ENCODE data around the gene BNIPL.

The BNIPL gene, protein sequence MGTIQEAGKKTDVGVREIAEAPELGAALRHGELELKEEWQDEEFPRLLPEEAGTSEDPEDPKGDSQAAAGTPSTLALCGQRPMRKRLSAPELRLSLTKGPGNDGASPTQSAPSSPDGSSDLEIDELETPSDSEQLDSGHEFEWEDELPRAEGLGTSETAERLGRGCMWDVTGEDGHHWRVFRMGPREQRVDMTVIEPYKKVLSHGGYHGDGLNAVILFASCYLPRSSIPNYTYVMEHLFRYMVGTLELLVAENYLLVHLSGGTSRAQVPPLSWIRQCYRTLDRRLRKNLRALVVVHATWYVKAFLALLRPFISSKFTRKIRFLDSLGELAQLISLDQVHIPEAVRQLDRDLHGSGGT

DNA sequence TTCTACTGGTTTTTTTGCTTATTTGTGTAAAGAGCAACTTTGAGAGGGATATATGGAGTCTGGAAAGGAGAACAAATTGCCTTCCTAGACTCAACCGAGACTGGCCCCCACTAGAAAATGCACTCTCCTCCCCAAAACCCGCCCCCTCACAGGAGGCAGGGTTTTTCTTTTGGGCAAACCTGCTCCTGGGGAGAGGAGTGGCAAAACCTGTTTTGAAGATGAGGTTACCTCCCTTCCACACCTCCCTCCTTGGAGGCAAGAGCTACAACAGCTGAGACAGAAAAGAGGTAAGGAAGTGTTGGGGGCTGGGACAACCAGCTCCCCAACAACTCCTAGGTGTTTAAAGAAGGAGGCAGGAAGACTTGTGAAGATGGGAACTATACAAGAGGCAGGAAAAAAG, at the start of gene BNIPL:
BNIPL (plus strand) TSS at position 231 of the 400 bp plus-strand sequence; CDS start at position 371, 140 bp downstream.
- no peak for DNase-seq

DNA sequence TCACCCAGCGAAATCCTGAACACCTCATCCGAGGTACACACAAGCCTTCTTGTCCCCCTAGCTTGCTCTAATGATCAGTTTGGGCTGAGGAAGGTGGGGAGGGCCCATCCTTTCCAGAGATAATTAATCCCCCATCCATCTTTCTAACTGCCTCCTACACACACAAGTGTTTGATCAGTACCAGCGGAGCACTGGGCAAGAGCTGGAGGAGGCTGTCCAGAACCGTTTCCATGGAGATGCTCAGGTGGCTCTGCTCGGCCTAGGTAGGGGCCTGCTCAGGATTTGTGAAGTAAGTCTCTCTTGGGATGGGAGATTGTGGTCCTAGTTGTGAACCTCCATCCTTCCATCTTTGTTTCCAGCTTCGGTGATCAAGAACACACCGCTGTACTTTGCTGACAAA, 48.5 kb upstream of the BNIPL start:
- no peak for DNase-seq

DNA sequence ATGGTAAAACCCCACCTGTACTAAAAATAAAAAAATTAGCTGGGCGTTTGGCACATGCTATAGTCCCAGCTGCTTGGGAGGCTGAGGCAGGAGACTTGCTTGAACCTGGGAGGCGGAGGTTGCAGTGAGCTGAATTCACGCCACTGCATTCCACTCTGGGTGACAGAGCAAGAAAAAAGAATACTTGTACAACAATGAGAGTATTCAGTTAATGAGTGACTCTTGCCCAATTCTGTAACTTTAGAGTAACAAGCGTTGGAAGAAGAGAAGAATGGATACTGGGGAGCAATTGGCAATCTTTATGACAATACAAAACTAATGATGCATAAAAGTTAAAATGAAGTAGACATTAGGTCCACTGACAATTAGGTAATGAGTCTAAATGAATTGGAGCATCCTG, 43.8 kb upstream of the BNIPL start:
- no peak for DNase-seq

DNA sequence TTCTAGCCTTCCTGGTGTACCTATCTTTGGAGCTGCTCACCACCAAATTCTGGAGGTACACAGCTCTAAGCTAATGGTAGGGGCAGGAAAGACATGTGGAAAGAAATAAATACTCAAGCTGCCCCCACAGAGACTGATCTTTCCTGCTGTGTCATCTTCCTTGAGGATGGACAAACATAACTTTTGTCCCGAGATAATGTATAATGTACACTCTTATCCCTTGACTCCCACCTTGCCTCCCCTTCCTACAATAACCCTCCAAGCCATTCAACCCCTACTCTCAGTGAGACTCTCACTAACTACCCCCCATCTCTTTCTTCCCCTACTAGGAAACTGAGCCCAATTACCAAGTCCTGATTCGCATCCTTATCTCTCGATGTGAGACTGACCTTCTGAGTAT, 42.1 kb upstream of the BNIPL start:
- DNase-seq = no peak

DNA sequence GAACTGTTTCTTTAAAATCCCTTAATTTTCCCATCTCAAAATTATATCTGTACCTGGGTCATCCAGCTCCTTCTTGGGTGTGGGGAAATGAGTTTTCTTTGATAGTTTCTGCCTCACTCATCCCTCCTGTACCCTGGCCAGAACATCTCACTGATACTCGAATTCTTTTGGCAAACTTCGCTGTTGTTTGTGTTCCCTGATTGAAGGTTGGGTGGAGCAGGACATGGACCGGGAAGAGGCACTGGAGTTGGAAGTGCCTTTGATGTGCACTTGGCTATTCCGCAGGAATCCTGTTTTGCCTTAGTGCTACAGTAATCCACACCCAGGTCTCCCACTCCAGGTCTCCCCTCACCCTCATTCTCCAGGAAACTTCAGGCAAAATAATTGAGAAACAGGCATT, 40.9 kb upstream of the BNIPL start:
- no peak for DNase-seq

DNA sequence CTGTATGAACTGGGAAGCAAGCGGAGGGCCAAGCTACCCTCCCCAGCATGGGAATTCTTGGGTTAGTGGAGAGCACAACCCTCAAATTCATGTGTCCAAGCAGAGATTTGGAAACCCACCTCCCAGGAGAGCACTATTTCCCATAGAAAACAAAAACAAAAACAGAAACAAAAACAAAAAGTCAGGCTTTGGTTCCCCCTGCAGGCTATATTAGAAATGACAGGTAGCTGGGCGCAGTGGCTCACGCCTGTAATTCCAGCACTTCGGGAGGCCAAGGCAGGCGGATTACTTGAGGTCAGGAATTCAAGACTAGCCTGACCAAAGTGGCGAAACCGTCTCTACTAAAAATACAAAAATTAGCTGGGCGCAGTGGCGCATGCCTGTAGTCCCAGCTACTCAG, 40.5 kb upstream of the BNIPL start:
- no peak for DNase-seq

DNA sequence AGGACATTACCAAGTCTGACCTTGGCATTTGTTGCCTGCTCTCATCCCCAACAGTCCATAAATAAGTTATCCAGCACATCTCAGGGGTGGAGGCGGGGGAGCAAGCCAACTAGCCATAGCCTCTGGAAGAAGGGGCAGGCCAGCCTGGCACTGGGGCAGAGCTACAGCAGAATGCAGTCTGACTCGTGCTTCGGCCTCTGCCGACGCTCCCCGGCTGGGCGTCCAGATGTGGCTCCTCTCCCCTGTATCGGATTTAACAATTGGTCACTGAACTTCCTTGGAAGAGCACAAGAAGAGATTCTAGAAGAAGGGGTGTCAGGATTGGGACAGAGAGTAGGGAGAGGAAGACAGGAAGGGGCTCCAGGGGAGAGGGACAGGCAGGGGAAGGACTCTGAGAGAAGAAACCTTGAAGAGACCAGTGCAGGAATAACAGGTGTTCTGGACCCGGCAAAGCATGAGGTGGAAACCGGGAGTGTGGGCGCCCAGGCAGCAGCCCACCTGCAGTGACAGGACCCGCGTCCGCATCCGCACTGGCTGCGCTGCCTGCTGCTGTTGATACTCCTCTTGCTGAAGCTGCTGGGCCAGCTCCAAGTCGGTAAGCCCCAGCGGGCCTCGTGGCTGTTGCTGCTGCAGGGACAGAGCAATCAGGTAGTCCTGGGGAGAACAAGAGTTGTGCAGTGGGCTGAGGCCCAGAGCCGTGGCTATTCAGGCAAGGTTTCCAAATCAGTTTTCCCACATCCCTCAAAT, 39.1 kb upstream of the BNIPL start:
- DNase-seq = no peak

DNA sequence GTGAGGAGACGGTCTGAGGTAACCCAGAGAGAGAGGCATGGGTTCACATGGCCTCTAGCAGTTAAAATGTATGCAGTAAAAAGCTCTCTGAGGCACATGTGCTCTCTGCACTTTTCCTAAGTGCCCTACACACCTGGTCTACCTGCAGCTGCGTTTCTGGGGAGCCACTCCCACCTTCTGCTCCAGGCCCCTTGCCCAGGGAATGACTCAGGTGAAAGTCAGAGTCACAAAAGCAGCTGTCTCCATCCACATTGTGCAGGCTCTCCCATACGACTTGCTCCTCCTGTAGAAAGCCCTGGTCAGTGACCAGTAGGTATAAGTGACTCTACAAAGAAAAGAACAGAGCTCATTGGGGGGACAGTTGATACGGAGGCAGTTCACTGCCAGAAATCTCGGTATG, 38.4 kb upstream of the BNIPL start:
- DNase-seq = peak; percentile 15

DNA sequence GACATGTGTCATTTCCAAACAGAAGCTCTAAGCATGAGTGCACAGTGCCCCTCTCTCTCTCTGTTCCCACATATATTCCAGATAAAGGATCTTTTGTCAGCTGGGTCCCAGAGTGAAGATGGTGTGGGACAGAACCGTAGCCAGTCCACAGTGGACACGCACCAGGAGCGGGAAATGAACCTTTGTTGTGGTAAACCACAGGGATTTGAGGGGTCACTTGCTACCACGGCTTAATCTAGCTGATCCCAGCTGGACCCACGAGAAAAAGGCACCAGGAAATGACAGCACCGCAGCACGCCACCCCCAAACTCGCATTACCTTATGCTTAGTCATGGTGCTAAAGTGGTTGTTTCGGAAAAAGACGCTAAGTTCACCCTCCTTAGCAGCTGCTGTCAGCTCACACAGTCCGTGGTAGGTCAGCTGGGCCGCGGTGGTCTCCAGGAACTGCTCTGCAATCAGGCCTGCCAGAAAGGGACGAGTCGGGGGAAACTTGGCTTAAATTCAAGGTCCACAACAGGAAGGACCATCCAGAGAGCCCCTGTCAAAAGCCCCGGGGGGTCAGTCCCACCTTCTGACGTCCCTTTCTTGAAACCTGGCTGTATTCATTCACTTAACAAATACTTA, 37.2 kb upstream of the BNIPL start:
- no peak for DNase-seq

DNA sequence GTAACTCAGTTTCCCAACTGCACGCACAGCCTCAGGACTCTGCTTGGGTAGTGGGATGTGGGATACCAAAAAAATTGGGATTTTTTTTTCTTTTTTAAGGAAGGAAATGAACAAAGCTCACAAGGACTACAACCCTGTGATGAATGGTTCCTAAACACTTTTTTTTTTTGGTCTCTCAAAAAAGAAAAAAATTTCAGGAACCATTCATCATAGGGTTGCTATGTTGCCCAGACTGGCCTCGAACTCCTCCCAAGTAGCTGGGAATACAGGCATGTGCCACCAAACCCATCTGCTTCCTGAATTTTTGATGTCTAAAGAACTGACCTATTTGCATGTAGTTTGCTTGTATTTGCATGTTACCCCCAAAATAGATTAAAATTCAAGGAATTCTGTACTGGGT, 36.5 kb upstream of the BNIPL start:
- DNase-seq = no peak

DNA sequence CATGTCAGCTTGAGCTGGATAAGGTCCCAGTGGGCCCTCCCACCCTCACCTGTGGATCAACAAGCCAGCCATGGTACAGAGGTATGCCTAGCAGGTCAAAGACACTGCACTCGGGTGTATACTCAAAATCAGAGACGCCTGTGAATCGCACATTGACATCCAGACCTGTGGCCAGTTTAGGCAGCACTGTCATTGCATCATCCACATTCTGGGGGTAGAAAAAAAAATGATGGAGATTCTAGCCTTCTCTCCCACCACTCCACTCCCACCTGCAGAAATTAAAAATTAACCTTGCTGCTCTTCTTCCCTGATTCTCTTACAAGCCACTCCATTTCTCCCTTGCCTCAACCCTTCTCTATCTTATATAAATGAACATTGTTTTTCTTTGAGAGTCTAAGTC, 36.0 kb upstream of the BNIPL start:
- no peak for DNase-seq

DNA sequence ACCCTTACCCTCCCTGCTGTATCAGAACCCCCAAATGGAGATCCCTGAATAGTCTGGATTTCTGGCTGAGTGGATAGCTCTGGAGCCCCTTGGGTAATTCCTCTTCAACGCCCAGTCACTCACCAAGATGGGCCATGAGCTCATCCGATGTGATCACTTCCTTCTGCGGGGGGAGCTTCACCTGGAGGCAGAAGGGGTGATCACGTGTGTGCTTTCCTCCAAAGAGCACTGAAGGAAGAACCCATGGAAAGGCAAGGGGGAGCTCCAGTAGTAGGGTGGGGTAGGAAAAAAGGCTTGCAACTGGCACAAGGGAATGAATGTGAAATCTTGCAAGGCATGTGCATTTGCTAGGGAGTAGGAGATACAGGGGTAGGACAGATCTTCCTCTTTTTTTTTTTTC, 34.8 kb upstream of the BNIPL start:
- no peak for DNase-seq

DNA sequence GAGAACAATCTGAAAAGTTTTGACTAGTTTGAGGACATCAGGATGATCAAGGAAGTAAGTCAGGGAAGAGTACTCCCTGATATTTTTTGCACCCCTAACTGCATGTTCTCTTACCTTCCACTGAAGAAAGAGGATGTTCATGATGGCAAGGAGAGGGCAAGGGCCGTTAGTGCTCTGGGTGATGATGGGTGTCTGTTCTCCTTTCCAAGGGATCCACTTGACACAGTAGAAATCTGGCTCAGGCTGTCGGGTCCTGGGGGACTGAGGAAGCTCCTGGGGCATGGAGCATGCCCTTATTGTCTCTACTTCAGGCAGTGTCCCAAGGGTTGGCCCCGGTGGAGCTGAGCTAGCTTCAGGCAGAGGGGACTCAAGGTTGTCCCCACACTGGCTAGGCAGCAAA, 34.3 kb upstream of the BNIPL start:
- DNase-seq = no peak

DNA sequence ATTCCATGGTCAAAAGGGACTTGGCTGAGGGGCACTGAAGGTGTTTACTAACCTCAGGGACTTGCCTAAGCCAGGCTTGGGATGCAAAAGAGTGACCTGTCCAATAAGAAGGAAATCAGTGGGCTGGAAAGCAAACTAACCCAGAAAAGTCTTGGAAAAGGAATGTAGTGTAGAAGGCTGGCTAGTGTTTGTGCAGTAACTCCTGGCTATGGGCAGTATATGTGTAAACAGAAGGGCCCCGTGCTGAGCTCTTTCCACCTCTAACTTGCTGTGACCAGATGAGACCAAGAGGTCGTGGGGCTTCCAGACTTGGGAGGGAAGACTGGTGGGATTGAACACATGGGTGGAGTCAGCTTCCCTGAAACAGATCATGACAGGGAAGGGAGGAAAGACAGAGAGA, 33.8 kb upstream of the BNIPL start:
- no peak for DNase-seq

DNA sequence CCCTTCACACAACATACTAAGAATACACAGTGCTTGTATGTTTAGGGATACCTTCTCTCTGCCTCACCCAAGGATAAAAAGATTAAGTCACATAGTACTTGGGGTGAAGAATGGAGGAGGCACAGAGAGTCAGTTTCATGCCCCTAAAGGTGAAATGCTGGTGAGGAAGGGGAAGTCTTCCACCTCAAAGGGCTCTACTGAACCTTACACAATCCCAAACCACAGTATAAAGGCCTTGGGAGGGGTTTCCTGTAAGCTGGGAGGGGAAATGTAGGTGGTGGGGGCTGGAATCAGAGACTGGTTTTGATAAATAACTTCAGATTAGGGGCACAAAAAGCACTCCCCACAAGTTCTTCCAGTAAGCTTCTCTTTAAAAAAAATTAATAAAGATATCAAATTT, 33.2 kb upstream of the BNIPL start:
- no peak for DNase-seq

DNA sequence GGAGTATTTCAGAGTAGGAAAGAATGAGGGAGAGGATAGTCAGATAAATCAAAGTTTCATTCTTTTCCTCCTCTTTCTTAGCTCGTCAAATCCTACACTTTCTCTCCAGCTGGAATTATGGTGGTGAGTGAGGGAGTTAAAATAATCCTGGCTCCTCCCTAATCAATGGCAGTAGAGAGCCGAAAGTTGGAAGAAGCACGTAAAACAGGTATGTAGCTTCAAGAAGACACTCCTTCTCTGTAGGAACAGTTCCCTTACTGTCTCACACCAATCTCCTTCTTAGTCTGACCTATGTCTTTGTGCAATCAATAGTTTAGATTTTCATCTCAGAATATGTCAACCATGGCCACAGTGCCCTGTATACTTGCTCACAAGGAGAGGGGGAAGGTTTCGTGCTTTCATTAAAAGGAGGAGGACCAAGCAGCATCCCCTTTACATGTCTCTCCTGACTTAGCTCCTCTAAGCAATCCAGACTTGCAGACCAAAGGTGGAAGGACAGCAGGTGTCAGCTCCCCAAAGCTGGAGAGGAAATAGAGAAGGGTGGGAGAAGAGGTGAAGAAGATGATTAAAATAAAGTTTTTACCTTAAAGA, 30.6 kb upstream of the BNIPL start:
- no peak for DNase-seq

DNA sequence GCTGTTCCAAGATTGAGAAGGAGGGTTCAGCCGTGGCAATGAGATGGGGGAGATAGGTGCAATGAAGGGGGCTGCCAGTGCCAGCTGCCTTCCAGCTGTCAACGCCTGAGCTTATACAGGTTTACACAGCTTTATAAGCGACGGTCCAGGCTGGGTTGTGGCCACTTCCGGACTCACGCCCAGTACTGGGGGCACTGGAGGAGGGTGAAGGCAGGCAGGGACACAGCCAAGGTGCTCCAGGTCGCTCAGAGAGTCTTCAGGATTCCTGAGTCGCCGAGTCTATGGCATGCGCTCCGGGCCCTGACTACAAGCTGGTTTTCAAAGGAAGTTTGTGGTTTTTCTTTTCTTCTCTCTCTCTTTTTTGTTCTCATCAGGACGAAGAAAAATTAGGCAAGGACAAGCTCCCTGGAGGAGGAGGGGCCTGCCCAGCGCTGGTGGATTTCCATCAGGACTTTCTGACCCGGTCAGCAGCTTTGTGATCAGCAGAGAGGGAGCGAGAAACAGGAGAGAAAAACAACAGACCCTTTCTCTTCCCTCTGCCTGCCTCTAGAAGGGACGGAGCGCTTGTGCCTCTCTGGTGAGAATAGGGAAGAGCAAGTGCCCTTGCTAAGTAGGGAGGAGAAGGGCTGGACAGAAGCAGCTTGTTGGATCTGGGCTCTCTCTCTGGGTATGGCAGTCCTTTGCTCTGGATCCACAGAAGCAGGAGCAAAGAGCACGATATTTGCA, 29.9 kb upstream of the BNIPL start, which contains the start of gene MINDY1:
MINDY1 (minus strand) TSS at position 576 of the 726 bp plus-strand sequence. CDS start 4,285 bp downstream, outside the sequence.
- DNase-seq = no peak

DNA sequence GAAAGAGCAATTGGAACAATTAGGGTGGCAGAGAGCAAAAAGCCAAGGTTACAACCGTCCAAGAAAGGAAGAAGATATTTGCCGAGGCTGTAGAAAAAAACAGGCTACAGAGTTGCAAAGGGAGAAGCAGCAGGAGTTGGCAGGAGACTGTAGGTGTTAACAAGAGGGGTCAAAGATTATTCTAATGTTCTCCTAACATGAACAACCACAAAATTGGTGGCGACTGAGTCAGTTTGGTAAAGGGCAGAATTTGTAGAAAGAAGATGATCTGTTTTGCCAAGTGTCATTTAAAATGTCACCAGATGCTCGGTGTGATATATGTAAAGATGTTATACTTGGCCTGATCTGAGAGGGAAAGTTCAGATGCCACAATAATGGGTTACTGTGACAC, 28.5 kb upstream of the BNIPL start:
- no peak for DNase-seq

DNA sequence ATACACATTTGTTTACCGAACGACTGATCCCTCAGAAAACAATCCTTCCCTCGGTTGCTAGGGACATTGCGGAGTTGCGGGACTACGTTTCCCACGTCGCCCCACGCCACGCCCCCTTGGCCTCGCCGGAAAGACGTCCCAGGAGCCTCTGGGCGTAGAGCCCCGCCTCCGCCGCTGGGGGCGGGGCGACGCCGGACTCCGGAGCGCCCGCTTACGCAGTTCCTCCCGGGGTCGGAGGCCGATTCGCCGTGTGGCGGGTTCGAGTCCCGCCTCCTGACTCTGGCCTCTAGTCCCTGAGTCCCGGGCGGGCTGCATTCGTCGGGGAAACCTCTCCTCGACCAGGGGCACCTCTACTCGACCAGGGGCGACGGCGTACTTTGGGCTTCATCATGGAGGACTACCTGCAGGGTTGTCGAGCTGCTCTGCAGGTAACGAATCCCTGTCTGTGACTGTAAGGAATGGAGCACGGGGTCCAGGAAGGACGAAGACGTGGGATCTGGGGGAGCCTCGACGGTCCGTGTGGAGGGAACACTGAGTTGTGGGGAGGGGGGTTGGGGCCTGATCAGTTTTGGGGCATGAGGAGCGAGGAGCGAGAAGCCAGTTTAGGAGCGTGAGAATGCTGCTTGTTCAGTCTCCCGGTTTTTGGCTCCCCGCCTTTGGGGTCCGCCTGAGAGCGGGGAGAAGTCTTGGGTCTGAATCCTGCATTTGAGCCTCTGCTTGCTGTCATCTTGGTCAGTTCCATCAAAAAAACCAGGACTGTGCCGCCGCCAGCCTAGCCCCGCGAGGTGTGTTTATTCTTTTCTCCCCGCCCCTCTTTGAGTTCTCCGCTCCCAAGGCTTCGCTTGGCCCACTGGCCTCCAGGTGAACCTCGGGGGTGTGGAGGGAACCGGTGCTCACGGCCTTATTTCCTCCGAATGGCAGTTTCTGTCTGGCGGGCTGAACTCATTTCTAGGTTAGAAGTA, 27.9 kb upstream of the BNIPL start, which contains the start of gene PRUNE1:
PRUNE1 (plus strand) TSS at position 206 of the 962 bp plus-strand sequence; CDS start at position 390, 184 bp downstream.
- DNase-seq = peak; percentile 95

DNA sequence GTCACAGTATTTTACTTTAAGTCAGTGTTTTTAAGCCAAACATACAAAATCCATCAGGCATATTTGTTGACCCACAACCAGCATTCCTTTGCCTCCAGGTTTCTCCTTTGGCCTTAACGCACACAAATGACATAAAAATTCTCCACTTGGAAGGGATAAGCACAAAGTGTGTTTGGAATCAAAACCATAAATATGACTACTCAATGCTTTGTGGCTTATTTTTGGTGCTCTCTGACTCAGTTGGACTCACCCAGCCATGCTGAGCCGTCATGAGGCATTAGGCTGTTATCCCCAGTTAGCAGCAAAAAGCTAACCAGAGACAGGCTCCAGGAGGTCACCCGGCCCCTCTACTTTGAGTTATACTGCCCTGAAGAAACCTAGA, 27.2 kb upstream of the BNIPL start:
- DNase-seq = no peak

DNA sequence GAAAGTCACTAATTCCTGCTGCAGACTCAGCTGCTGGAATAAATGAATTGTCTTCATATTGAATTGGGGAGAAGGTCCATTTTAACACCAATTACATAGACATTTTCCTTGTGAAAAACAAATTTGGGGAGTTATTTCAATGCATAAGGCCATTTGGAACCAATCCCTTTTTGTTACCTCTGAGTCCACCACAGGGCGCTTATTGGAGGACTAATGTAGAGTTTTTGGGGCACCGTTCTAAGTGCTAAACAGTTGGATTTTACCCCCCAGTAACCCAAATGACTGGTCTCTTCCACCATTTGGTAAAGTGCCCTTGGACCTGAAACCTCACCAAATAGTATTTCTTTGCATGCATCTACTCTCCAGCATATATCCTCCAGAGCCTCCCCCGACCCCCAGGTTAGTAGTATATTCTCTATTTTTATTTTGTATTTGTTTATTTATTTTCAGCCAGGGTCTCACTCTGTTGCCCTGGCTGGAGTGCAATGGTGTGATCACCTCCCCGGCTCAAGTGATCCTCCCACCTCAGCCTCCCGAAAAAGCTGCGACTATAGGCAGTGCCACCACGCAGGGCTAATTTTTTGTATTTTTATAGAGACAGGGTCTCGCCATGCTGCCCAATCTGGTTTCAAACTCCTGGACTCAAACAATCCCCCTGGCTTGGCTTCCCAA, 26.6 kb upstream of the BNIPL start:
- no peak for DNase-seq
